Large intestine (tissue), 3 donors: ENCODE measurements around the gene TACC2. TPM values are rescaled to one million over a fixed set of nuclear protein-coding genes. Genes with fewer than 3 reads are reported as not detected.
A peak's percentile ranks its signal among the peaks of the same experiment; 100 is the strongest.

Source experiments
- DNase-seq, 2 donors: peaks; one replicate each; pipeline versions ENCODE4 v3.0.0 to v3.0.0-alpha.2; 2013
- H3K27ac ChIP-seq: one replicate; pipeline ENCODE4 v1.5.1; 2013; ENCODE audit warnings: low read length
- H3K27me3 ChIP-seq: 2 replicates; pipeline ENCODE4 v1.6.1; 2013; ENCODE audit warnings: low read length; ENCODE audit not compliant: control insufficient read depth, insufficient read depth
- H3K36me3 ChIP-seq: 2 replicates; pipeline ENCODE4 v1.6.1; 2013; ENCODE audit warnings: low read length; ENCODE audit not compliant: control insufficient read depth, insufficient read depth
- H3K4me1 ChIP-seq: one replicate; pipeline ENCODE4 v1.6.1; 2013; ENCODE audit warnings: low read length; ENCODE audit not compliant: control insufficient read depth, insufficient read depth
- H3K4me3 ChIP-seq: one replicate; pipeline ENCODE4 v1.5.1; 2013; ENCODE audit warnings: low read length
- H3K9me3 ChIP-seq: one replicate; pipeline ENCODE4 v1.6.1; 2013; ENCODE audit warnings: mild to moderate bottlenecking, low read depth, low read length, moderate library complexity; ENCODE audit not compliant: control insufficient read depth
- WGBS: methylation state at CpG from one replicate; pipeline ENCODE4 v1.1.5; 2013; ENCODE audit warnings: low lambda C conversion rate; ENCODE audit not compliant: insufficient coverage; 5-methylcytosine and 5-hydroxymethylcytosine counted together
- polyA plus RNA-seq: library from polyadenylated mRNA; unstranded; fragments of 120-200 nt; gene quantifications from one replicate; pipeline ENCODE4 v1.2.1, GENCODE V29; 2013

TACC2 gene
- polyA plus RNA-seq, 1 donor, result 85.5 TPM

GRCh38 chr10:122206471-122207065 lies 217.6 kb downstream of the TACC2 start:
- Histone ChIP-seq H3K27me3 (no peaks in the 10 kb centered on the region), H3K4me3 (no peak overlapping the region), H3K9me3 (no peaks in the 10 kb centered on the region), H3K4me1 (peaks cover 5% of the 10 kb centered on the region), H3K36me3 (peaks cover 37% of the 10 kb centered on the region), H3K27ac (no peak overlapping the region)
- 100% methylated on average over 1 of the region's 6 CpGs for WGBS
- no peak for DNase-seq

DNA sequence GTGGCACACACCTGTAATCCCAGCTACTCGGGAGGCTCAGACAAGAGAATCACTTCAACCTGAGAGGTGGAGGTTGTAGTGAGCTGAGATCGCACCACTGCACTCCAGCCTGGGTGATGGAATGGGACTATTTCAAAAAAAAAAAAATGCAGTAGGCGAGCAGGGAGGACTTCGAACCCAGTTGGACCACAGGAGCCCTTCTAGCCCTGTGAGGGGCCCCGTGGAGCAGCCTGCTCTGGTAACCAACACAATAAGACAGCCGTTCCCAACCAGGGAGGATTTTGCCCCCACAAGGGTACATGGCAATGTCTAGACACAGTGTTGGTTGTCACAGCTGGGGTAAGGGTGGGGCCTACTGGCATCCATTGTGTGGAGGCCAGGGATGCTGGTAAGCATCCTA lies 218.2 kb downstream of the TACC2 start:
- Histone ChIP-seq H3K4me3 (no peak overlapping the region), H3K27ac (no peak overlapping the region), H3K36me3 (peaks cover 41% of the 10 kb centered on the region), H3K27me3 (no peaks in the 10 kb centered on the region), H3K4me1 (peaks cover 5% of the 10 kb centered on the region), H3K9me3 (no peaks in the 10 kb centered on the region)
- no CpG with 5 or more reads among the region's 6 CpGs for WGBS
- DNase-seq, result peak in 1 of 2 donors; percentile 50

DNA sequence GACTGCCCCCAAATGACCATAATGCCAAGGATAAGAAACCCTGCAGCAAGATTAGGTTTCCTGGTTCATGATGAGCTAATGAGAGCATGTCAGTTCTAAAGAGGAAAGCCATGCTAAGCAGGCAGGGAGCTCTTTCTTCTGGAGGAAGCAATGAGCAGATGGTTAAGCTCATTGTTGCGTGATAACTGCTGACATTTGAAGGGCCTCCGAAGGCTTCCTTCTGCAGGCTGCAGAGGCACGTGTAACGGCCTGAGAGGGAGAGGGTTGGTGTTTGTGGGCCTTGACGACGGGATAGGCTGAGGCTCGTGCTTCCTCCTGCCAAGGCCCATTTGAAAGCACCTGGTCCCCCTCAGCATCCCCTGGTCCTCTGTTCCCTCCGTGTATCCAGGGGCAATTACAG lies 218.6 kb downstream of the TACC2 start:
- no peak overlapping the region for H3K27ac ChIP-seq
- no peaks in the 10 kb centered on the region for H3K27me3 ChIP-seq
- WGBS, result no CpG with 5 or more reads among the region's 8 CpGs
- peak in 1 of 2 donors; percentile 22 for DNase-seq
- peaks cover 45% of the 10 kb centered on the region for H3K36me3 ChIP-seq
- H3K4me1 ChIP-seq, result peaks cover 5% of the 10 kb centered on the region
- H3K9me3 ChIP-seq, result no peaks in the 10 kb centered on the region
- H3K4me3 ChIP-seq, result no peak overlapping the region

- Histone ChIP-seq H3K4me3 (no peak overlapping the region), H3K36me3 (peaks cover 55% of the 10 kb centered on the region), H3K4me1 (peaks cover 5% of the 10 kb centered on the region), H3K9me3 (no peaks in the 10 kb centered on the region), H3K27ac (no peak overlapping the region), H3K27me3 (no peaks in the 10 kb centered on the region)
- no peak for DNase-seq
- 80% methylated on average over 1 of the region's 14 CpGs for WGBS
These were observed 219.8 kb downstream of the TACC2 start for GRCh38 chr10:122208571-122209430.

DNA sequence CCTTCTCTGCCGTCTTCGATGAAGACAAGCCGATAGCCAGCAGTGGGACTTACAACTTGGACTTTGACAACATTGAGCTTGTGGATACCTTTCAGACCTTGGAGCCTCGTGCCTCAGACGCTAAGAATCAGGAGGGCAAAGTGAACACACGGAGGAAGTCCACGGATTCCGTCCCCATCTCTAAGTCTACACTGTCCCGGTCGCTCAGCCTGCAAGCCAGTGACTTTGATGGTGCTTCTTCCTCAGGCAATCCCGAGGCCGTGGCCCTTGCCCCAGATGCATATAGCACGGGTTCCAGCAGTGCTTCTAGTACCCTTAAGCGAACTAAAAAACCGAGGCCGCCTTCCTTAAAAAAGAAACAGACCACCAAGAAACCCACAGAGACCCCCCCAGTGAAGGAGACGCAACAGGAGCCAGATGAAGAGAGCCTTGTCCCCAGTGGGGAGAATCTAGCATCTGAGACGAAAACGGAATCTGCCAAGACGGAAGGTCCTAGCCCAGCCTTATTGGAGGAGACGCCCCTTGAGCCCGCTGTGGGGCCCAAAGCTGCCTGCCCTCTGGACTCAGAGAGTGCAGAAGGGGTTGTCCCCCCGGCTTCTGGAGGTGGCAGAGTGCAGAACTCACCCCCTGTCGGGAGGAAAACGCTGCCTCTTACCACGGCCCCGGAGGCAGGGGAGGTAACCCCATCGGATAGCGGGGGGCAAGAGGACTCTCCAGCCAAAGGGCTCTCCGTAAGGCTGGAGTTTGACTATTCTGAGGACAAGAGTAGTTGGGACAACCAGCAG lies 221.7 kb downstream of the TACC2 start:
- Histone ChIP-seq H3K4me3 (no peak overlapping the region), H3K9me3 (no peaks in the 10 kb centered on the region), H3K36me3 (peaks cover 61% of the 10 kb centered on the region), H3K27me3 (no peaks in the 10 kb centered on the region), H3K4me1 (peaks cover 5% of the 10 kb centered on the region), H3K27ac (no peak overlapping the region)
- no peak for DNase-seq
- WGBS, result no CpG with 5 or more reads among the region's 30 CpGs

DNA sequence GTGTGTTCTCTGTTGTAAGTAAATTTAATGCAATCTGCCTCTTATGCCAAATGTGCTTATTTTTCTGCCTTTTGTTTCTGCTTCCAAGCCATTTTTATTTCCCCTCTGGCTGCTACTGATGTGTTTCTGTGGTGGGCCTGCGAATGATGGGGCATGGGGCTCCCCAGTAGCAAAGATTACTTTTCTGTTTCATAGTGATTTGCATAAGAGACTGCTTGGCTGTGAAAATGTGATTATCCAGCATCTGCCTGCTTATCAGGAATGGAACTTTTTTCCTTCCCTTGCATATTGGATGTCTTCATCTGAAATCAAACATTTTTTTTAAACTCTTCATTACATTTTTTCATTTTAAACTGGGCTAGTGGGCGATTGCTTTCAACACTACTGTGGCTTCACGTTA lies 224.4 kb downstream of the TACC2 start:
- Histone ChIP-seq H3K36me3 (peaks cover 76% of the 10 kb centered on the region), H3K4me3 (no peak overlapping the region), H3K9me3 (no peaks in the 10 kb centered on the region), H3K27ac (no peak overlapping the region), H3K27me3 (no peaks in the 10 kb centered on the region), H3K4me1 (no peaks in the 10 kb centered on the region)
- DNase-seq, result no peak
- WGBS, result no CpG with 5 or more reads among the region's 3 CpGs

DNA sequence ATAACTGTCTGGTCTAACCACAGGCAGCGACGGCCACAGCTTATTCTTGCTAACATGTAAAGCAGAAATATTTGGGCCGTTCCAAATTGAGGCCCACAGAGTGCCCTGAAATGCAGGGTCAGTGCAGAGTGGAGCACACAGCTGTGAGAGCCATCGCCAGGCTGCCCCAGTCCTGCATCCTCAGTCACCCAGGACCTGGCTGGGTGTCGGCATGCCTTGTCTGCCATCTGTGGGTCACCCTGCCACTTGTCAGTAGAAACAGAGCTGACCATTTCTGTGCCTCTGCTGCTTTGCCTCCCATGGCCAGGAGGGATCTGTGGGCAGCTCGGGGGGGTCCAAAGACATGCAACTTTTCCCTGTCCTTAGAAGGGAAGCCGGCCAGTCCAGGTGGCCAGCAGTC lies 224.8 kb downstream of the TACC2 start:
- peaks cover 78% of the 10 kb centered on the region for H3K36me3 ChIP-seq
- H3K27me3 ChIP-seq, result no peaks in the 10 kb centered on the region
- WGBS, result no CpG with 5 or more reads among the region's 7 CpGs
- no peak for DNase-seq
- no peak overlapping the region for H3K4me3 ChIP-seq
- H3K9me3 ChIP-seq, result no peaks in the 10 kb centered on the region
- H3K4me1 ChIP-seq, result no peaks in the 10 kb centered on the region
- no peak overlapping the region for H3K27ac ChIP-seq

DNA sequence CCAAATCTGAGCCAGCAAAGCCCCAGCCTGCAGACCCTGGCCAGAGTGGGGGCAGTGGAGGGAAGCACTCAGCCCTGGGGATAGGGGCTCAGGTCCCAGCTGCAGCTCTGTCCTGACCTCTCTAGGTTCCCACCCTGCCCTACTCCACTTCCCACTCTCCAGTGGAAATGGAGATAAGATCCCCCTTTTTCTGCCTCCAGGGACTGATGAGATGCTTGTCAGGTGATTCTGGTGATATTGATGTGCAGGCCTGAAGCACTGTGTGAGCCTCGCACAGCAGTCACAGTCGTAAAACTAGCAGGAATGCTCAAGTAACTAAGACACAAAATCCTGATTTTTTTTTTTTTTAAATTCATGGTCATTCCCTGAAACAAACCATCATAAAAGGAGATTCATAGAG lies 227.1 kb downstream of the TACC2 start:
- Histone ChIP-seq H3K27me3 (no peaks in the 10 kb centered on the region), H3K9me3 (no peaks in the 10 kb centered on the region), H3K4me1 (no peaks in the 10 kb centered on the region), H3K27ac (no peak overlapping the region), H3K4me3 (no peak overlapping the region), H3K36me3 (peaks cover 78% of the 10 kb centered on the region)
- no CpG with 5 or more reads among the region's 2 CpGs for WGBS
- no peak for DNase-seq

GRCh38 chr10:122219340-122219739 lies 230.4 kb downstream of the TACC2 start:
- Histone ChIP-seq H3K4me3 (no peak overlapping the region), H3K9me3 (no peaks in the 10 kb centered on the region), H3K36me3 (peaks cover 72% of the 10 kb centered on the region), H3K27me3 (no peaks in the 10 kb centered on the region), H3K4me1 (no peaks in the 10 kb centered on the region), H3K27ac (no peak overlapping the region)
- no CpG with 5 or more reads among the region's 6 CpGs for WGBS
- no peak for DNase-seq

GRCh38 chr10:122220736-122221135 lies 231.8 kb downstream of the TACC2 start:
- Histone ChIP-seq H3K4me1 (no peaks in the 10 kb centered on the region), H3K9me3 (no peaks in the 10 kb centered on the region), H3K27me3 (no peaks in the 10 kb centered on the region), H3K36me3 (peaks cover 75% of the 10 kb centered on the region), H3K4me3 (no peak overlapping the region), H3K27ac (no peak overlapping the region)
- WGBS, result no CpG with 5 or more reads among the region's 2 CpGs
- DNase-seq, result no peak
